ENCODE data around the gene ADI1. TPM values are rescaled to one million over a fixed set of nuclear protein-coding genes. Genes with fewer than 3 reads are reported as not detected.
"Not testable (repeated sequence)": the region's sequence is repeated elsewhere in the genome, so short reads cannot be mapped to it uniquely, and the experiment has no call there.

ADI1 gene
- total RNA-seq, 2 experiments from 2014 or later, result 22.8 to 23.7 TPM

DNA sequence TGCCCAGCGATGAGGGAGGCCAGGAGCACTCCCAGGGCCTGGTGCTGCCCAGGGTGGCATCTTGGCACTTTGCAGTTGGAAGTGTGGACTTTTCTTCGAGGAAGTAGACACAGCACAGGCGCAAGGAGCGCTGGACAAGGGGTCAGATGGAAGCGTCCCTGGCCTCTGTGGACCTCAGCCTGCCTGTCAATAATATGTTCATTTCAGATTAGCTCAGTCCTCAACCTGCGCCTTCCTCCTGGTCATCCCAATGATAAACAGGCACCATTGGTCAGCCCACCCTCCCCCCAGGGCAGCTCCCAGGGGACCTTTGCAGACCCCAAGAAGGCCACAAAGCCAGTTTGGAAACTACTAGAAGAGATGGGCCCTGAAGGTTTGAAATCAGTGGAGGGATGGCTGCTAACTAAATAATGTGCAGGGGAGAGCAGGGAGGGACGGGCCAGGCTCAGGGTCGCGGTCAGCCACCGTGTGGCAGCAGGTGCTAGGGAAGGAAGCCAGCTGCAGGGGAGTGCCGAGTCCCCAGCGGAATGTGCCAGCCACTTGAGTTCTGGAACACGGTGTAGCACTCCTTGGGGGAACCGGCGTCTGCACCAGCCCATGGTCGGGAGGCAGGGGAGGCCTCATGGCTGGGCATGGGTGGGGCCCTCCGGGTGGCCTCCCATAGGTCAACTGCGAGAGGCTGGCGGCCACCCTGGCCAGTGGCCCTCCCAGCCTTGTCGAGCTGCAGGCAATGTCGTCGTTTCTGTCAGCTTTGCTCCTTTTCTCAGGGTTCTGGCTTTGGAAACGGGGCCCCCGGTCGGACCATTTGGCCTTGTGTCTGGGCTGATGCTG lies 59.9 kb downstream of the ADI1 start:
- Mint-ChIP-seq H3K4me1 (peaks cover 9% of the 10 kb centered on the region), H3K4me3 (no peak overlapping the region), H3K27ac (no peak overlapping the region), H3K9me3 (no peaks in the 10 kb centered on the region), H3K36me3 (peaks cover 11% of the 10 kb centered on the region), H3K27me3 (no peaks in the 10 kb centered on the region)
- DNase-seq, result no peak

DNA sequence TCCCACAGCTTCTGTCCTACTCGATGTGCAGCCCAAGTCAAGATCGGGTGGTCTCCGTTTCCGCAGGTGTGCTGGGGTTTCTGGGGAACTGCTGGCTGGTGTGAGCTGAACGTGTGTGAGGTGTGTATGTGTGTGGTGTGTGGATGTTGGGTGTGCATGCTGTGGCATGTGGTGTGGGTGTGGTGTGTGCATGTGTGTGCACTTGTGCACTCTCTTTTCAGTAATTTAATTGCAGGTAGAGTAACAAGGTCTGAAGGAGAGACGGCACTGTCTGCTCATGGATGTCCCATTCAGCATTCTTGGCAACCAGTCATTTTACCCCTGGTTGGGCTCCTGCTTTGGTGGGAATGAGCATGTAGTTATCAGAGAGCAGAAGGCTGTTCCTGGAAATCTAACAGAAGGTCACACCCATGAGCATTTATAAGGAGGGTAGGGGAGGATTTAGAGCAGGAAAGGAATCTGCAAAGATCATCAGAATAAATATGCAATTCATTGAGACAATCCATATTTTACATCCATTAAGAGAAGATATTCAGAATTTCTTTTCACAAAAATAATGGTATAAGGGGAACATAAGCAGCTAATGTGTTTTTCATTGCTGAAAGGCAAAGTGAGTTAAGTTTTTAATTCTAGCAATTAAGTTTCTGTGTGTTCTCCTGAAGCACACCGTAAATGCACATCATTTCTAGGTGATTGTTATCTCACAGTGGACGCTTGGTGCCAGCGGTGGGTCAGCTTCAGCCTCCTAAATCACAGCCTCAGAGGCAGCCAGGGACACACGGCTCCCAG lies 60.7 kb downstream of the ADI1 start:
- no peak for DNase-seq
- Mint-ChIP-seq H3K4me3 (no peak overlapping the region), H3K27me3 (no peaks in the 10 kb centered on the region), H3K36me3 (peaks cover 11% of the 10 kb centered on the region), H3K9me3 (no peaks in the 10 kb centered on the region), H3K27ac (no peak overlapping the region), H3K4me1 (peaks cover 9% of the 10 kb centered on the region)

- Mint-ChIP-seq H3K27me3 (no peaks in the 10 kb centered on the region), H3K27ac (no peak overlapping the region), H3K36me3 (peaks cover 14% of the 10 kb centered on the region), H3K9me3 (no peaks in the 10 kb centered on the region), H3K4me1 (peaks cover 9% of the 10 kb centered on the region), H3K4me3 (no peak overlapping the region)
- DNase-seq, result no peak
These were observed 61.6 kb downstream of the ADI1 start for GRCh38 chr2:3457524-3458395.

DNA sequence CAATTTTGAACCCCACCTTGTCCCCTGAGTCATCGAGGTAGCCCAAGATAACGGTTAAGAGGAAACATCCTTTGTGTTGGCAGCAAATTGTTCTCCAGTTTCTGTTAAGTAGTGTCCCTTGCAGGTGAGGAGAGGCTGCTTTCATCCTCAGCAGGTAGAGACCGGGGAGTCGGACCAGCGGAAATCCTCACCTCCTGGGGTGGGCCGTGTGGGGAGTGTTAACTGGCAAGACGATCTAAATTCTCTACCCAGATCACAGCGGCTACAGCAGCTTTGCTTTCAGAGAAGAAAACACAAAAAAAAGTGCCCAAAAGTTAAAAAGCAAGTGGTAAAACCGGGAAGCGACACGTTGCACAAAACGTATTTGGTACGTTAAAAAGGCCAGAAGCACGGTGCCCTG lies 63.2 kb downstream of the ADI1 start:
- no peaks in the 10 kb centered on the region for H3K9me3 Mint-ChIP-seq
- H3K4me1 Mint-ChIP-seq, result peaks cover 2% of the 10 kb centered on the region
- H3K27me3 Mint-ChIP-seq, result no peaks in the 10 kb centered on the region
- DNase-seq, result no peak
- peaks cover 14% of the 10 kb centered on the region for H3K36me3 Mint-ChIP-seq
- no peak overlapping the region for H3K27ac Mint-ChIP-seq
- H3K4me3 Mint-ChIP-seq, result no peak overlapping the region

- no peak for DNase-seq
- Mint-ChIP-seq H3K27ac (no peak overlapping the region), H3K36me3 (peaks cover 14% of the 10 kb centered on the region), H3K4me3 (no peak overlapping the region), H3K27me3 (no peaks in the 10 kb centered on the region), H3K4me1 (no peaks in the 10 kb centered on the region), H3K9me3 (no peaks in the 10 kb centered on the region)
These were observed 64.5 kb downstream of the ADI1 start for GRCh38 chr2:3454802-3455201.

GRCh38 chr2:3454005-3454404 lies 65.3 kb downstream of the ADI1 start:
- H3K36me3 Mint-ChIP-seq, result peaks cover 17% of the 10 kb centered on the region
- not testable (repeated sequence) for H3K9me3 Mint-ChIP-seq, DNase-seq, H3K27me3 Mint-ChIP-seq, H3K4me1 Mint-ChIP-seq, H3K27ac Mint-ChIP-seq, H3K4me3 Mint-ChIP-seq

DNA sequence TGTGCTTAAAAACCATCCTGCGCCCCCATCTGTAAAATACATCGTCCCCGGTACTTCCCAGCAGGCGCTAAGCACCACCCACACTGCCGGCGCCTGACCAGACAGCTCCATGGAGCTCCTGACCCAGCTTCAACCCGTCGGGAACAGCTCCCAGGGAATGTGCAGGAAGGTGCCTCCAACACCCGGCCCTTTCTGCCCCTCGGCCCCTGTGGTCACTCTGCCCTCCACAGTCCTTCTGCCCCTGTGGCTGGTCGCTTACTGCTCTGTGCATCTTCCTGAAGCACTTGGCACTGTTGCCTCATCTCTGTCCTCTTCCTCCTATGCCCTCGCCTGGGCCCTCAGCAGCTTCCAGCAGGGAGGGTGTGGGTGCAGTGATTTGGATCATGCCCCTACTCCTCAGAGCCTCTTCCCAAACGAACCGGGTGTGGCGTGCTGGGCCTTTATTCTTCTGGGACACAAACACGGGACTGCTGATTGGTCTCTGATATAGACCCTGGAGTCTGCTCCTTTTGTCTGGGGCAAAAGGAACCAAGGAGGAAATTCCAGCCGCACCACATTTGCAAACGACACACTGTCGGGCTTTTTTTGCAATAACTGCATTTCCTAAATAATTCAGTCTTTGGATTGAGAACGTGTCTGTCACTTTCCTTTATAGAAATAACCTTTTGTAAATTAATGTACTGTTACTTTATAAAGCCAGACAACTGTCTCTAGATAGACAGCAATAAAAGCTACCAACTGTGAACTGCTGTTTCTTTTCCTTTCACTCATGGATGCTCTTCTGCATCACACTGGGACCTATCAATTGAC lies 65.9 kb downstream of the ADI1 start:
- Mint-ChIP-seq H3K4me3 (no peak overlapping the region), H3K4me1 (no peaks in the 10 kb centered on the region), H3K27me3 (no peaks in the 10 kb centered on the region), H3K9me3 (no peaks in the 10 kb centered on the region), H3K36me3 (peaks cover 16% of the 10 kb centered on the region), H3K27ac (no peak overlapping the region)
- DNase-seq, result no peak

GRCh38 chr2:3451926-3452671 lies 67.2 kb downstream of the ADI1 start:
- H3K4me1 Mint-ChIP-seq, result no peaks in the 10 kb centered on the region
- no peak overlapping the region for H3K27ac Mint-ChIP-seq
- no peak overlapping the region for H3K4me3 Mint-ChIP-seq
- H3K36me3 Mint-ChIP-seq, result peaks cover 17% of the 10 kb centered on the region
- DNase-seq, result no peak
- no peaks in the 10 kb centered on the region for H3K9me3 Mint-ChIP-seq
- no peaks in the 10 kb centered on the region for H3K27me3 Mint-ChIP-seq

- DNase-seq, result no peak
- Mint-ChIP-seq H3K4me1 (no peaks in the 10 kb centered on the region), H3K27me3 (no peaks in the 10 kb centered on the region), H3K4me3 (no peak overlapping the region), H3K27ac (no peak overlapping the region), H3K9me3 (no peaks in the 10 kb centered on the region), H3K36me3 (peaks cover 13% of the 10 kb centered on the region)
These were observed 68.2 kb downstream of the ADI1 start for GRCh38 chr2:3451169-3451568.

- Mint-ChIP-seq H3K27ac (no peak overlapping the region), H3K4me1 (no peaks in the 10 kb centered on the region), H3K9me3 (no peaks in the 10 kb centered on the region), H3K36me3 (peaks cover 11% of the 10 kb centered on the region), H3K4me3 (no peak overlapping the region), H3K27me3 (no peaks in the 10 kb centered on the region)
- no peak for DNase-seq
These were observed 68.8 kb downstream of the ADI1 start for GRCh38 chr2:3450385-3451010.

DNA sequence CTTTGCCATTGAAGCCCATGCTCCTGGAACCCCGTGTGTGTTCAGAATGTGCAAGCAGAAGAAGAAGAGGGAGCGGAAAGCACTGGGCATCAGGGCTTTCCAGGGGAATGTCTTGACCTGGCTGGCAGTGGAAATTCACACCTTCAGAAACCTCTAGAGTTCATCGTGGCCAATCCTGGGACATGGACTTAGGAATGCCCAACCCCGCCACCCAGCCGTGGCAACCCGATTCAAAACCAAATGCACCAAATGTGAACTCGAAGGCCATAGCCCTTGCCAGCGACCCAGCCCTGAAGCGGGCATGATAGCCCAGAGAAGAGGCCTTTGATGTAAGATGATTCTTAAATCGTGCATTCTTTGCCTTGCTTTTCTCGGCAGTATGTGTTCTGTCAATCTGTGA lies 69.4 kb downstream of the ADI1 start:
- no peaks in the 10 kb centered on the region for H3K9me3 Mint-ChIP-seq
- no peaks in the 10 kb centered on the region for H3K27me3 Mint-ChIP-seq
- H3K36me3 Mint-ChIP-seq, result peaks cover 15% of the 10 kb centered on the region
- H3K27ac Mint-ChIP-seq, result no peak overlapping the region
- no peak for DNase-seq
- H3K4me1 Mint-ChIP-seq, result no peaks in the 10 kb centered on the region
- H3K4me3 Mint-ChIP-seq, result no peak overlapping the region

GRCh38 chr2:3449086-3449485 lies 70.2 kb downstream of the ADI1 start:
- DNase-seq, result no peak
- no peaks in the 10 kb centered on the region for H3K27me3 Mint-ChIP-seq
- no peak overlapping the region for H3K4me3 Mint-ChIP-seq
- no peaks in the 10 kb centered on the region for H3K4me1 Mint-ChIP-seq
- no peaks in the 10 kb centered on the region for H3K9me3 Mint-ChIP-seq
- H3K27ac Mint-ChIP-seq, result no peak overlapping the region
- peaks cover 15% of the 10 kb centered on the region for H3K36me3 Mint-ChIP-seq

DNA sequence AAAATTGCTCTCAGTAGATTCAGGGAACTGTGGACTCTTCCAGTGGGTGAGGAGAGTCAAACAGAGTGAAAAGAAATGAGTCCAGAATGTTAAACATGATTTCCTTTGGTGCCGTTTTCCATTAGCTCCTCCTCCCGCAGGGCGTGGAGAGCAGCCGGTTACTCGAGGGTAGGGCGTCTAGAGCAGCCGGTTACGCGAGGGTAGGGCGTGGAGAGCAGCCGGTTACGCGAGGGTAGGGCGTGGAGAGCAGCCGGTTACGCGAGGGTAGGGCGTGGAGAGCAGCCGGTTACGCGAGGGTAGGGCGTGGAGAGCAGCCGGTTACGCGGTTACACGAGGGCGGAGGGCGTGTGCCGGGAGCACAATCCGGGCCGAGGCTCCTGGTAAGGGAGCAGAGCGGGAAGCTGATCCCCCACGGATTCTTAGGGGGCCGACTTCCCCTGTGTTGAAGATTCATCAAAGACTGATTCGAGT lies 70.9 kb downstream of the ADI1 start:
- H3K4me3 Mint-ChIP-seq, result not testable (repeated sequence)

More for the DNA sequence above, 70.9 kb downstream of the ADI1 start:
- H3K36me3 Mint-ChIP-seq, result peaks cover 15% of the 10 kb centered on the region
- not testable (repeated sequence) for H3K27me3 Mint-ChIP-seq, H3K4me1 Mint-ChIP-seq, DNase-seq, H3K9me3 Mint-ChIP-seq, H3K27ac Mint-ChIP-seq
